Measurements from ENCODE around the gene MAVS. TPM values are rescaled to one million over a fixed set of nuclear protein-coding genes. Genes with fewer than 3 reads are reported as not detected.

The MAVS gene
- total RNA-seq, 4 donors from 2014 or later, result 17.2 to 28.2 (median 27.1) TPM

- TF ChIP-seq POLR2A (IDR thresholded peaks at IDR 0.05) (no peak), CTCF (IDR thresholded peaks at IDR 0.05) (no peak)
- WGBS, 2 donors, result 82 to 83% methylated on average over 9 of the region's 9 CpGs
- intact Hi-C loops (cut with DNase I; ENCODE audit: low total_unique reads), result no loop called here
- no peak overlapping the region for H3K4me3 ChIP-seq (ENCODE audit: low read depth, poor library complexity, severe bottlenecking)
- no peak for DNase-seq (ENCODE audit: low spot score in 2 of 2)
These were observed 30.8 kb upstream of the MAVS start for GRCh38 chr20:3815703-3816315.

- no peak overlapping the region for H3K4me3 ChIP-seq (ENCODE audit: low read depth, poor library complexity, severe bottlenecking)
- intact Hi-C loops (cut with DNase I; ENCODE audit: low total_unique reads), result no loop called here
- DNase-seq (ENCODE audit: low spot score in 2 of 2), result peak in 1 of 2 donors; percentile 65
- 67 to 79% methylated on average over 8 of the region's 8 CpGs for WGBS, 2 donors
- TF ChIP-seq POLR2A (IDR thresholded peaks at IDR 0.05) (no peak), CTCF (IDR thresholded peaks at IDR 0.05) (peak in 1 of 3 donors; percentile 75)
These were observed 28.2 kb upstream of the MAVS start for GRCh38 chr20:3818155-3819151.

- WGBS, 2 donors, result 63 to 68% methylated on average over 20 of the region's 20 CpGs
- no peak for DNase-seq (ENCODE audit: low spot score in 2 of 2)
- no peak overlapping the region for H3K4me3 ChIP-seq (ENCODE audit: low read depth, poor library complexity, severe bottlenecking)
- TF ChIP-seq POLR2A (IDR thresholded peaks at IDR 0.05) (no peak), CTCF (IDR thresholded peaks at IDR 0.05) (no peak)
- intact Hi-C loops (cut with DNase I; ENCODE audit: low total_unique reads), result loop anchor here (2.0 kb wide), 1 partner anchor 33 kb away; the partner anchor contains the start of gene CENPB
These were observed 27.1 kb upstream of the MAVS start for GRCh38 chr20:3819411-3820047.

GRCh38 chr20:3820048-3820900 is 26.4 kb upstream of the MAVS start, which contains the start of gene AP5S1:
AP5S1 (plus strand) TSS chr20:3820547; CDS start chr20:3822118, 1,571 bp downstream.
- peak; percentile 96 to 100 for DNase-seq (ENCODE audit: low spot score in 2 of 2)
- intact Hi-C loops (cut with DNase I; ENCODE audit: low total_unique reads), result loop anchor here (2.0 kb wide), 1 partner anchor 33 kb away; the partner anchor contains the start of gene CENPB
- peak in 1 of 3 donors; percentile 93 for TF ChIP-seq CTCF (IDR thresholded peaks at IDR 0.05)
- no peak for TF ChIP-seq POLR2A (IDR thresholded peaks at IDR 0.05)
- WGBS, 2 donors, result 0% methylated on average over 23 to 83 of the region's 96 CpGs
- peak within 1 kb of the TSS; percentile 54 for H3K4me3 ChIP-seq (ENCODE audit: low read depth, poor library complexity, severe bottlenecking)
